ENCODE results near the gene STXBP6.

STXBP6 gene

DNA sequence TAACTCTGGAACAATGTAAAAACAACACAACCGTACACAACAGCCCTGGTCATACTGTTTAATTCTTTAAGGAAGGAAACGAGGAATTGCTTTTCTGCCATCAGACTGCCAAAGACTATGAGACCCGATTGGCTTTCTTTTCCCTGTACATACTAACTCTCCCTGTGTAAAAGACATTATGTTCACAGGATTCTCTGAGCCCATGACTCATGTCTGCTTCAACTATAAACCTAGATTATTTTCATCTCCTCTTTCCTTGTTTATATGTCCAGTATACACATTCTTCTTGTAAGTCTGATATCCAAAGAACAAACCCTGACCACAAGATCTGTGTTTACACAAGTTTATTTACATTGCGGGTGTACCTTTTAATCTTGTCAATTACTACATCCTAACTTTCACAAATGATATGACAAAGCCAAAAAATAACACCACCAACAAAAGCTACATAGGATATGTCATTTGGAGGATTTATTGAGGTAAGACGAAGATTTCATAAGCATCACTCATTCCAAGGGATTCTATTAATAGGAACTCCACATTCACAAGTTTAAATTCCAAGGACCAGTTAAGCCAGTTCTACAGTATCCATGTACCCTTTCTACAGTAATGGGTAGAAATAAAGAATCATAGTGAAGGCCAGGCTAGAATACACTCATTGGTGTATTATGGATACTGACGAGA lies 67.3 kb downstream of the STXBP6 start:
- TF ChIP-seq ZBTB7A (IDR thresholded peaks at IDR 0.05; ENCODE audit: low read depth) = no peak
- TF ChIP-seq EP300 (IDR thresholded peaks at IDR 0.05; ENCODE audit: borderline replicate concordance) = no peak
- TF ChIP-seq CREB1 (IDR thresholded peaks at IDR 0.05; ENCODE audit: low read depth) = no peak
- TF ChIP-seq CEBPB (IDR thresholded peaks at IDR 0.05) = no peak
- no peak for TF ChIP-seq TEAD4 (IDR thresholded peaks at IDR 0.05)
- no peak for TF ChIP-seq TAF1 (IDR thresholded peaks at IDR 0.05; ENCODE audit: low read depth)
- no peak for TF ChIP-seq FOXM1 (IDR thresholded peaks at IDR 0.05; ENCODE audit: borderline replicate concordance, low read depth)
- TF ChIP-seq, protein P1, sequence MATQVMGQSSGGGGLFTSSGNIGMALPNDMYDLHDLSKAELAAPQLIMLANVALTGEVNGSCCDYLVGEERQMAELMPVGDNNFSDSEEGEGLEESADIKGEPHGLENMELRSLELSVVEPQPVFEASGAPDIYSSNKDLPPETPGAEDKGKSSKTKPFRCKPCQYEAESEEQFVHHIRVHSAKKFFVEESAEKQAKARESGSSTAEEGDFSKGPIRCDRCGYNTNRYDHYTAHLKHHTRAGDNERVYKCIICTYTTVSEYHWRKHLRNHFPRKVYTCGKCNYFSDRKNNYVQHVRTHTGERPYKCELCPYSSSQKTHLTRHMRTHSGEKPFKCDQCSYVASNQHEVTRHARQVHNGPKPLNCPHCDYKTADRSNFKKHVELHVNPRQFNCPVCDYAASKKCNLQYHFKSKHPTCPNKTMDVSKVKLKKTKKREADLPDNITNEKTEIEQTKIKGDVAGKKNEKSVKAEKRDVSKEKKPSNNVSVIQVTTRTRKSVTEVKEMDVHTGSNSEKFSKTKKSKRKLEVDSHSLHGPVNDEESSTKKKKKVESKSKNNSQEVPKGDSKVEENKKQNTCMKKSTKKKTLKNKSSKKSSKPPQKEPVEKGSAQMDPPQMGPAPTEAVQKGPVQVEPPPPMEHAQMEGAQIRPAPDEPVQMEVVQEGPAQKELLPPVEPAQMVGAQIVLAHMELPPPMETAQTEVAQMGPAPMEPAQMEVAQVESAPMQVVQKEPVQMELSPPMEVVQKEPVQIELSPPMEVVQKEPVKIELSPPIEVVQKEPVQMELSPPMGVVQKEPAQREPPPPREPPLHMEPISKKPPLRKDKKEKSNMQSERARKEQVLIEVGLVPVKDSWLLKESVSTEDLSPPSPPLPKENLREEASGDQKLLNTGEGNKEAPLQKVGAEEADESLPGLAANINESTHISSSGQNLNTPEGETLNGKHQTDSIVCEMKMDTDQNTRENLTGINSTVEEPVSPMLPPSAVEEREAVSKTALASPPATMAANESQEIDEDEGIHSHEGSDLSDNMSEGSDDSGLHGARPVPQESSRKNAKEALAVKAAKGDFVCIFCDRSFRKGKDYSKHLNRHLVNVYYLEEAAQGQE (IDR thresholded peaks at IDR 0.05; ENCODE audit: low read depth) = no peak
- no peak for TF ChIP-seq NFIC (IDR thresholded peaks at IDR 0.05)
- TF ChIP-seq, protein P2, sequence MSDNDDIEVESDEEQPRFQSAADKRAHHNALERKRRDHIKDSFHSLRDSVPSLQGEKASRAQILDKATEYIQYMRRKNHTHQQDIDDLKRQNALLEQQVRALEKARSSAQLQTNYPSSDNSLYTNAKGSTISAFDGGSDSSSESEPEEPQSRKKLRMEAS (IDR thresholded peaks at IDR 0.05) = no peak
- no peak for TF ChIP-seq YY1 (IDR thresholded peaks at IDR 0.05; ENCODE audit: low read depth)
- no peak for TF ChIP-seq RAD21 (IDR thresholded peaks at IDR 0.05; ENCODE audit: low read depth)
- no peak for TF ChIP-seq EGR1 (IDR thresholded peaks at IDR 0.05)
- TF ChIP-seq, protein P3, sequence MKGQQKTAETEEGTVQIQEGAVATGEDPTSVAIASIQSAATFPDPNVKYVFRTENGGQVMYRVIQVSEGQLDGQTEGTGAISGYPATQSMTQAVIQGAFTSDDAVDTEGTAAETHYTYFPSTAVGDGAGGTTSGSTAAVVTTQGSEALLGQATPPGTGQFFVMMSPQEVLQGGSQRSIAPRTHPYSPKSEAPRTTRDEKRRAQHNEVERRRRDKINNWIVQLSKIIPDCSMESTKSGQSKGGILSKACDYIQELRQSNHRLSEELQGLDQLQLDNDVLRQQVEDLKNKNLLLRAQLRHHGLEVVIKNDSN (IDR thresholded peaks at IDR 0.05) = no peak
- TF ChIP-seq TCF12 (IDR thresholded peaks at IDR 0.05; ENCODE audit: low read depth) = no peak

DNA sequence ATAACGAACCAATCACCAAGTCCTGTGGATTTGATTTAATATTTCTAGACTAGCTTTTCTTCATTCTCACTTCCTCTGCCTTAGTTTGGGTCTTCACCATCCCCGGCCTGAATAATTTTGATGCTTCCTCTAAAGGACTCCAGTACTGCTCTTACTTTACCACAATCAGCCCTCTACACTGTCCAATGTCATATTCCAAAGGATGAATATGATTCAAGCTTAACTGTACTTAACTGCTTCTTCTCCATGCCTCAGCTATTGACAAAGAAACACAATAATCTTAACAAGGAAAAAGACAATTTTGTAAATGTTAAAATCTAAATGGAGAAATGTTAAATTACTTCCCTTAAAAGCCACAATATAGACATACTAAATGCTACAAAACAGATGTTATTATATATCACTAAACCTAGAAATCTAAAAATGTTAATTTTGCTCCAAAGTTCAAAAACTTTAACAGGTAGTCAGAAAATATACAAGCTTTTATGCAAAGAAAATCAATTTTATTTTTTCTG lies 70.2 kb downstream of the STXBP6 start:
- TF ChIP-seq EP300 (IDR thresholded peaks at IDR 0.05; ENCODE audit: borderline replicate concordance) (no peak), EGR1 (IDR thresholded peaks at IDR 0.05) (no peak)

DNA sequence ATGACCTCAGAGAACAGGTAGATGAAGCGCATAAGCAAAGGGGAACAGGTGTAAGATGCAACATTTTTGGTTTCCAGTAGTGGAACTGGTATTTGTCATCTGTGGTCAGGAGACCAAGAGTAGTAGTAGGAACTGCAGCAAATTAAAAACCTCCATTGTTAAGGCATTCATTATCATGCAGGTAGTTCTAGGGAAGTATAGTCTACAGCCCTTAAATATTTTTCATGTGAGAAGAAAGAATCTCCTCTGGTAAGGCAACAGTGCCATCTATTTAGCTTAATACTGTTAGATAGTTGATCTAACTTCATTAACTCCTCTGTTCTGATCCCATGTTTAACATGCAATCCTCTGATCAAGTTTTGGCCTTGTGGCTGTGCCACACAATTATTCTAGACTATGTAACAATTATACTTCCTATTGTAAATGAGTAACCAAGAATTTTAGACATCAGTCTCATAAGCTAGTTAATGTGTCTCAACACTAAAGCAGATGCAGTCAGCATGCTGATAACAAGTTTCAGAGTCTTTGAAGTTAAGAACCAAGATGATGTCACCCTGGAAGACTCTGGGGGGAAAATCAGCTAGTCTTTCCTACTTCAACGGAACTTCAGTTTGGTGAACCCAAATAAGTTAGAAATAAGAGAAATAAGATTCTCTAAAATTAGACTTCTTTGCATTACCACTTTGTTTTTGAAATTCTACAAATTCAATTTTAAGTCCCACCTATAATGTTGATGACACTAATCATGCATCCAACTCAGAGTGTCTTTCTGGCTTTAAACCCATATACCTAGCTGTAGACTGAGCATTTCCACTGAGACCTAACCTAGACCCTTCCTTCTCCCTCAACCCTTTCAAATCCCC lies 70.9 kb downstream of the STXBP6 start:
- TF ChIP-seq TAF1 (IDR thresholded peaks at IDR 0.05; ENCODE audit: low read depth) = no peak
- TF ChIP-seq YY1 (IDR thresholded peaks at IDR 0.05; ENCODE audit: low read depth) = no peak
- no peak for TF ChIP-seq CEBPB (IDR thresholded peaks at IDR 0.05)
- no peak for TF ChIP-seq CREB1 (IDR thresholded peaks at IDR 0.05; ENCODE audit: low read depth)
- no peak for TF ChIP-seq NFIC (IDR thresholded peaks at IDR 0.05)

DNA sequence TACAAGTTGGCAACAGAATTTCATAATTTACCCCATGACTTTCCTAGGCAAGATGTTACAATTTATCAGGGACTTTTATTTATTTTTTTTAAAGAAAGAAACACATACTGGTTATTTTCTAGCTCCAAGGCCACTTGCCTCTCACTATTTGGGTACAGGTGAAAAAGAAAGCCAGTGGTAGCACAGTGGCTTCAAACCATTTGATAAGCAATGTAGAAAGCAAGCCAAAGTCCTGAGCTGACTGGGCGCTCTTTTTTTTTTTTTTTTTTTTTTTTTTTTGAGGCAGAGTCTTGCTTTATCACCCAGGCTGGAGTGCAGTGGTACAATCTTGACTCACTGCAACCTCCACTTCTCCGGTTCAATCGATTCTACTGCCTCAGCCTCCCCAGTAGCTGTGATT lies 73.3 kb downstream of the STXBP6 start:
- TF ChIP-seq, protein P1 (IDR thresholded peaks at IDR 0.05; ENCODE audit: low read depth) = no peak
- TF ChIP-seq CREB1 (IDR thresholded peaks at IDR 0.05; ENCODE audit: low read depth) (no peak), TCF12 (IDR thresholded peaks at IDR 0.05; ENCODE audit: low read depth) (no peak), ZBTB7A (IDR thresholded peaks at IDR 0.05; ENCODE audit: low read depth) (no peak), TEAD4 (IDR thresholded peaks at IDR 0.05) (no peak), CEBPB (IDR thresholded peaks at IDR 0.05) (no peak), NFIC (IDR thresholded peaks at IDR 0.05) (no peak), RAD21 (IDR thresholded peaks at IDR 0.05; ENCODE audit: low read depth) (no peak), YY1 (IDR thresholded peaks at IDR 0.05; ENCODE audit: low read depth) (no peak), EGR1 (IDR thresholded peaks at IDR 0.05) (no peak), FOXM1 (IDR thresholded peaks at IDR 0.05; ENCODE audit: borderline replicate concordance, low read depth) (no peak), EP300 (IDR thresholded peaks at IDR 0.05; ENCODE audit: borderline replicate concordance) (no peak), TAF1 (IDR thresholded peaks at IDR 0.05; ENCODE audit: low read depth) (no peak)
- TF ChIP-seq, protein P2 (IDR thresholded peaks at IDR 0.05) = no peak
- TF ChIP-seq, protein P3 (IDR thresholded peaks at IDR 0.05) = no peak

DNA sequence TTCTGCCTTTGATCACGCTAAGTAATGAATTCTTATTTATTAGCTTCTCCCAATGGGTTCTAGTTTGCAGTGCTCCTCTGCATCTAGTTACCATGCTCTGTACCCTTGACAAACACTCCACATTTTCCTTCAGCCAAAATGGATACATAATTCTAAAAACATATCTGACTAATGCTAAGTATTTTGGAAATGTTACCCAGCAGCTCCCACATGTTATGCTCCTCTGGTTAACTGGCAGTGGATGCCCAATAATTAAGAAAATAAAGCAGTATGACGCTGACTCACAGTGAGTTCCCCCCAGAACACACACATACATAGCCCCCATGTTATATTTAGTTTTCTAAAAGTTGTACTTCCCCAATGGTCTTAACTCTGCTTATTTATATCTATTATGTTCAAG lies 74.6 kb downstream of the STXBP6 start:
- TF ChIP-seq, protein P2 (IDR thresholded peaks at IDR 0.05) = no peak
- no peak for TF ChIP-seq NFIC (IDR thresholded peaks at IDR 0.05)
- no peak for TF ChIP-seq CEBPB (IDR thresholded peaks at IDR 0.05)
- no peak for TF ChIP-seq YY1 (IDR thresholded peaks at IDR 0.05; ENCODE audit: low read depth)
- TF ChIP-seq TEAD4 (IDR thresholded peaks at IDR 0.05) = no peak
- TF ChIP-seq, protein P3 (IDR thresholded peaks at IDR 0.05) = no peak
- TF ChIP-seq EP300 (IDR thresholded peaks at IDR 0.05; ENCODE audit: borderline replicate concordance) = no peak
- no peak for TF ChIP-seq RAD21 (IDR thresholded peaks at IDR 0.05; ENCODE audit: low read depth)
- no peak for TF ChIP-seq FOXM1 (IDR thresholded peaks at IDR 0.05; ENCODE audit: borderline replicate concordance, low read depth)

Data from Ishikawa (cell line).